IMR-90 (cell line): ENCODE measurements around the gene C2CD4C. TPM values are rescaled to one million over a fixed set of nuclear protein-coding genes. Genes with fewer than 3 reads are reported as not detected.

Experiments used
- ATAC-seq: fragments of 200-7000 bp; cut with Tn5 transposase; 2 replicates; pipeline ENCODE4 v1.9.1; 2020; ENCODE audit warnings: low read depth, mild to moderate bottlenecking, moderate library complexity
- BruUV-seq: library from RNA; stranded (reverse); fragments of 400-500 nt; replicated peaks from 2 replicates; lab custom pipeline; 2021; lab: Mats Ljungman, UMichigan
- CTCF ChIA-PET: fragments of 300-600 bp; formaldehyde crosslinking; extraction: SDS; loops from one replicate; lab custom pipeline; 2021; ENCODE audit warnings: antibody characterized with exemption; lab: Yijun Ruan, JAX
- POLR2A ChIA-PET: fragments of 300-600 bp; sonication (Branson Sonifier 250); formaldehyde crosslinking; loops from one replicate; lab custom pipeline; 2022; ENCODE audit warnings: antibody characterized with exemption; ENCODE audit not compliant: unreplicated experiment; lab: Charles Lee
- DNase-seq: peaks from one replicate; pipeline ENCODE4 v3.0.0; 2013
- H2AFZ ChIP-seq: replicated peaks from 2 replicates; pipeline ENCODE3; 2013; ENCODE audit warnings: low read length, mild to moderate bottlenecking; ENCODE audit not compliant: poor library complexity
- H2AK5ac ChIP-seq: 2 replicates; pipeline ENCODE4 v1.6.1; 2013; ENCODE audit warnings: low read depth, low read length, inconsistent platforms
- H2AK9ac ChIP-seq: replicated peaks from 2 replicates; pipeline ENCODE3; 2013; ENCODE audit warnings: mild to moderate bottlenecking, low read depth, low read length, moderate library complexity; ENCODE audit not compliant: poor library complexity
- H2BK120ac ChIP-seq: 2 replicates; pipeline ENCODE4 v1.6.1; 2013; ENCODE audit warnings: low read depth, low read length, inconsistent platforms
- H2BK15ac ChIP-seq: 3 replicates; pipeline ENCODE4 v1.6.1; 2013; ENCODE audit warnings: low read depth, low read length, inconsistent platforms
- H2BK20ac ChIP-seq: 2 replicates; pipeline ENCODE4 v1.6.1; 2013; ENCODE audit warnings: low read depth, mild to moderate bottlenecking, inconsistent platforms, low read length, moderate library complexity
- H2BK5ac ChIP-seq: 2 replicates; pipeline ENCODE4 v1.6.1; 2013; ENCODE audit warnings: mild to moderate bottlenecking, low read depth, low read length, inconsistent platforms; ENCODE audit not compliant: poor library complexity, severe bottlenecking
- H3K14ac ChIP-seq: replicated peaks from 2 replicates; pipeline ENCODE4 v1.6.1; 2013; ENCODE audit warnings: low read depth, low read length, inconsistent platforms
- H3K18ac ChIP-seq: 2 replicates; pipeline ENCODE4 v1.6.1; 2013; ENCODE audit warnings: low read depth, low read length, control low read depth
- H3K23ac ChIP-seq: 2 replicates; pipeline ENCODE4 v1.6.1; 2013; ENCODE audit warnings: low read depth, low read length, inconsistent platforms
- H3K27ac ChIP-seq: 2 replicates; pipeline ENCODE4 v1.5.1; 2013; ENCODE audit warnings: mild to moderate bottlenecking, control low read depth, low read length; ENCODE audit not compliant: insufficient read depth
- H3K27me3 ChIP-seq: 2 replicates; pipeline ENCODE4 v1.6.1; 2013; ENCODE audit warnings: low read length; ENCODE audit not compliant: control insufficient read depth, insufficient read depth
- H3K36me3 ChIP-seq: 2 replicates; pipeline ENCODE4 v1.6.1; 2013; ENCODE audit warnings: low read length, mixed read lengths; ENCODE audit not compliant: control insufficient read depth, insufficient read depth
- H3K4ac ChIP-seq: 2 replicates; pipeline ENCODE4 v1.6.1; 2013; ENCODE audit warnings: low read depth, low read length, inconsistent platforms
- H3K4me1 ChIP-seq: 2 replicates; pipeline ENCODE4 v1.6.1; 2013; ENCODE audit warnings: low read length, mixed read lengths; ENCODE audit not compliant: control insufficient read depth, insufficient read depth
- H3K4me2 ChIP-seq: 2 replicates; pipeline ENCODE4 v1.6.1; 2013; ENCODE audit warnings: low read depth, mild to moderate bottlenecking, control low read depth, low read length, moderate library complexity
- H3K4me3 ChIP-seq: 2 replicates; pipeline ENCODE4 v1.5.1; 2013; ENCODE audit warnings: low read depth, mild to moderate bottlenecking, control low read depth, low read length, moderate library complexity; ENCODE audit not compliant: insufficient read depth
- H3K56ac ChIP-seq: 2 replicates; pipeline ENCODE4 v1.6.1; 2013; ENCODE audit warnings: low read length, inconsistent platforms; ENCODE audit not compliant: insufficient read depth; ENCODE audit errors: extremely low read depth
- H3K79me1 ChIP-seq, 2 experiments: 2 replicates each; pipeline ENCODE4 v1.6.1; 2013; ENCODE audit warnings: low read length in 2 of 2, inconsistent platforms in 1 of 2, low read depth in 1 of 2
- H3K9ac ChIP-seq: 2 replicates; pipeline ENCODE4 v1.6.1; 2013; ENCODE audit warnings: low read depth, low read length, control low read depth
- H3K9me1 ChIP-seq: 2 replicates; pipeline ENCODE4 v1.6.1; 2013; ENCODE audit warnings: low read length, inconsistent platforms; ENCODE audit not compliant: insufficient read depth
- H3K9me3 ChIP-seq: 2 replicates; pipeline ENCODE4 v1.6.1; 2013; ENCODE audit warnings: low read length; ENCODE audit not compliant: control insufficient read depth, insufficient read depth
- H4K20me1 ChIP-seq: 2 replicates; pipeline ENCODE4 v1.6.1; 2013; ENCODE audit warnings: low read length, inconsistent platforms; ENCODE audit not compliant: insufficient read depth
- H4K5ac ChIP-seq: 2 replicates; pipeline ENCODE4 v1.6.1; 2013; ENCODE audit warnings: mild to moderate bottlenecking, low read depth, low read length, control low read depth
- H4K8ac ChIP-seq, 2 experiments: 2 replicates each; pipeline ENCODE4 v1.6.1; 2013; ENCODE audit warnings: low read depth in 2 of 2, low read length in 2 of 2, control low read depth in 1 of 2, inconsistent platforms in 1 of 2
- H4K91ac ChIP-seq: 2 replicates; pipeline ENCODE4 v1.6.1; 2013; ENCODE audit warnings: low read depth, low read length, inconsistent platforms; ENCODE audit not compliant: insufficient read depth
- BHLHE40 ChIP-seq: fragments of 150-350 bp; IDR thresholded peaks from 2 replicates; pipeline ENCODE4 v1.6.1; 2016; ENCODE audit warnings: mild to moderate bottlenecking, low read depth, low read length
- CEBPB ChIP-seq: IDR thresholded peaks from 2 replicates; pipeline ENCODE4 v1.6.1; 2012; ENCODE audit warnings: low read depth, low read length, improper control_type of control experiment
- MAZ ChIP-seq: IDR thresholded peaks from 2 replicates; pipeline ENCODE4 v1.6.1; 2012; ENCODE audit warnings: low read depth, mild to moderate bottlenecking, low read length, improper control_type of control experiment, moderate library complexity, borderline replicate concordance
- NFE2L2 ChIP-seq: fragments of 150-350 bp; IDR thresholded peaks from 2 replicates; pipeline ENCODE4 v1.6.1; 2016; ENCODE audit warnings: low read depth, mild to moderate bottlenecking, low read length
- RAD21 ChIP-seq: IDR thresholded peaks from 2 replicates; pipeline ENCODE4 v1.6.1; 2012; ENCODE audit warnings: low read length, improper control_type of control experiment
- RCOR1 ChIP-seq: IDR thresholded peaks from 2 replicates; pipeline ENCODE4 v1.6.1; 2012; ENCODE audit warnings: mild to moderate bottlenecking, low read length, improper control_type of control experiment; ENCODE audit not compliant: insufficient replicate concordance
- WGBS, 2 experiments: methylation state at CpG; one replicate each; pipeline versions ENCODE4 v1.1.5 to v1.1.7; 2013; ENCODE audit warnings: missing lambda C conversion rate in 2 of 2; ENCODE audit not compliant: insufficient read length in 1 of 2; ENCODE audit errors: extremely low coverage in 2 of 2; 5-methylcytosine and 5-hydroxymethylcytosine counted together
- dilution Hi-C: fragments of 300-500 bp; cut with HindIII; formaldehyde crosslinking; loops from one replicate; pipeline ENCODE4 v1.14.3; 2018; ENCODE audit warnings: low sequenced_read_pairs; ENCODE audit not compliant: unreplicated experiment
- in situ Hi-C: fragments of 300-500 bp; cut with MboI; formaldehyde crosslinking; loops from 3 replicates; pipeline ENCODE4 v1.14.3; 2019; ENCODE audit warnings: low sequenced_read_pairs, inconsistent platforms, mixed read lengths
- intact Hi-C: fragments of 100-400 bp; cut with micrococcal nuclease; formaldehyde crosslinking; loops from 2 replicates; pipeline ENCODE4 v1.10.0; 2022
- polyA plus RNA-seq, 3 experiments: library from polyadenylated mRNA; depleted of rRNA; stranded (reverse); fragments of >200 nt; gene quantifications; 2 replicates each; pipeline ENCODE4 v1.2.3, GENCODE V29; 2012; ENCODE audit warnings: low replicate concordance in 1 of 3
- total RNA-seq: library from RNA; depleted of rRNA; stranded (reverse); fragments of >200 nt; gene quantifications from 2 replicates; pipeline ENCODE4 v1.2.3, GENCODE V29; 2012
- TF ChIP-seq, protein P1 (sequence below): fragments of 150-350 bp; IDR thresholded peaks from 2 replicates; pipeline ENCODE4 v1.6.1; 2017; ENCODE audit warnings: mild to moderate bottlenecking, antibody characterized with exemption, low read length, low read depth

The C2CD4C gene
- total and polyA plus RNA-seq, 2 of the 4 experiments (the other 2 are of a cell fraction), result under 0.01 to 0.07 TPM

DNA sequence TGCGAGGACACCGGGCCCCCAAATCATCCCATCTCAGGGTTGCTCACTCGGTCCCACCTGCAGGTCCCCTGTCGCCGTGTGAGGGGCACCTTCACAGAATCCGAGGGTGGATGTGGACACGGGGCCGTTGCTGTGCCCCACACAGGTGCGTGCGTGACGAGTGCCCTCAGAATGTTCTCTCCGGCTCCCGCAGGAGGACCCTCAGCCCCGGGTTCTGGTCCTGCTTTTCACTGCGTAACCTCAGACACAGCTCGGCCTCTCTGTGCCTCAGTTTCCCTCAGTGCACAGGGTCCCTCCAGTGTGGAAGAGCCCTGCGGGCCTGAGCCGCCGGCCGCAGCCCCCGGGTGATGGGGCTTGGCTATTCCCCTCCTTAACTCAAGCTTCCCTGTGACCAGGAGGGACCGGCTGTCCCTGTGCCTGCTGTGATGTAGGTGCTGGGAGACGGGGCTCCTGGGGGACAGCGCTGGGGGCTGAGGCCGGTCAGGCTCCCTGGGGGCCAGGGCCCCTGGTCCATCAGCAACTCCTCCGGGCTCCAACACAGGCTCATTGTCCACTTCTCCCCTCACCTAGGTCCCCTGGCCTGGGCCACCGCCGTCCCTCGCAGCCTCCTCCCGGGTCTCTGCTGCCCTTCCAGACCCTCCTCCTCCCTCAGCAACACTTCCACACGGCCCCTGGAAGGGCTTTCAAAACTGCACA, 47.1 kb upstream of the C2CD4C start:
- H3K56ac ChIP-seq, result no peak overlapping the region
- POLR2A ChIA-PET, result no interaction called here

More for the DNA sequence above, 47.1 kb upstream of the C2CD4C start:
- in situ Hi-C loops (no loop called here), intact Hi-C loops (no loop called here), dilution Hi-C loops (no loop called here)
- H3K9me3 ChIP-seq, result peaks cover 12% of the 10 kb centered on the region
- DNase-seq (no peak), ATAC-seq (no peak)
- no peak overlapping the region for H2BK5ac ChIP-seq
- no peak for TF ChIP-seq MAZ
- TF ChIP-seq, protein P1, sequence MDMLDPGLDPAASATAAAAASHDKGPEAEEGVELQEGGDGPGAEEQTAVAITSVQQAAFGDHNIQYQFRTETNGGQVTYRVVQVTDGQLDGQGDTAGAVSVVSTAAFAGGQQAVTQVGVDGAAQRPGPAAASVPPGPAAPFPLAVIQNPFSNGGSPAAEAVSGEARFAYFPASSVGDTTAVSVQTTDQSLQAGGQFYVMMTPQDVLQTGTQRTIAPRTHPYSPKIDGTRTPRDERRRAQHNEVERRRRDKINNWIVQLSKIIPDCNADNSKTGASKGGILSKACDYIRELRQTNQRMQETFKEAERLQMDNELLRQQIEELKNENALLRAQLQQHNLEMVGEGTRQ, result no peak
- TF ChIP-seq RAD21, result no peak
- no peak for TF ChIP-seq BHLHE40
- TF ChIP-seq RCOR1, result no peak
- no peak for TF ChIP-seq CEBPB
- TF ChIP-seq NFE2L2, result no peak
- no peak overlapping the region for H2AFZ ChIP-seq
- no peak overlapping the region for H4K8ac ChIP-seq
- no peak overlapping the region for H2AK5ac ChIP-seq
- no peak overlapping the region for H4K5ac ChIP-seq
- no peaks in the 10 kb centered on the region for H3K9me1 ChIP-seq
- H4K20me1 ChIP-seq, result no peaks in the 10 kb centered on the region
- no peak overlapping the region for H3K9ac ChIP-seq
- 79% methylated on average over 14 of the region's 31 CpGs; no CpG with 5 or more reads in 1 of the 2 experiments for WGBS, 2 experiments
- H3K4me1 ChIP-seq, result peaks cover 3% of the 10 kb centered on the region; the same call in 1 of the 2 replicates
- no peak overlapping the region for H3K4me3 ChIP-seq
- H3K4me2 ChIP-seq, result no peak overlapping the region
- H3K79me1 ChIP-seq, result no peaks in the 10 kb centered on the region
- no peak overlapping the region for H3K27ac ChIP-seq
- no peak overlapping the region for H4K91ac ChIP-seq
- peaks cover 8% of the 10 kb centered on the region for H3K27me3 ChIP-seq
- no peaks in the 10 kb centered on the region for H3K36me3 ChIP-seq
- H3K4ac ChIP-seq, result no peak overlapping the region
- no peak overlapping the region for H2BK15ac ChIP-seq
- no peak overlapping the region for H2BK120ac ChIP-seq
- H3K23ac ChIP-seq, result no peak overlapping the region
- no peak overlapping the region for H3K14ac ChIP-seq
- H2BK20ac ChIP-seq, result no peak overlapping the region
- BruUV-seq, result no TSS peak
- H3K18ac ChIP-seq, result no peak overlapping the region
- CTCF ChIA-PET, result no interaction called here
- no peak overlapping the region for H2AK9ac ChIP-seq
